ENCODE data around the gene UTS2. TPM values are rescaled to one million over a fixed set of nuclear protein-coding genes. Genes with fewer than 3 reads are reported as not detected.

UTS2 gene
- total and polyA plus RNA-seq, 2 of the 8 experiments (the other 6 are each of a cell fraction or from before 2014, with no cell fraction given) = not detected

DNA sequence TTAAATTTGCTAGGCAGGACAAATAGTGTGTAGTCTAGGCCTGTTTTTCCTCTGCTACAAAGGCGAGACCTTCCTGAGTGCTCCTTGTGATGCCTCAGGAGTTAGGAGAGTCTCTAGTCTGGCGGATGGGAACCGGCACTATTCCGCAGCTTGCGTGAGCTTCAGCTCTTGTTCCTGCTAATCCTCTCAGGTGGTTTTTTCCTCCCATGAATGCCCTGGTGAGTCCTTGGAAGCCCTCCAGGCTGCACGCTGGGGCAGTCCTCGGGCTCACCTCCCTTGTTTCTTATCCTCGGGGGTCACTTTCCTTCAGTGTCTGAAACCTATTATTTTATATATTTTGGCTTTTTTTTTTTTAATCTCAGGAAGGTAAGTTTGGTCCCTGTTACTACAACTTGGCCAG, 28.2 kb downstream of the UTS2 start:
- H4K91ac ChIP-seq (replicated peaks; ENCODE audit: insufficient read length, low read length) = no peak overlapping the region
- no peak overlapping the region for H2BK120ac ChIP-seq (replicated peaks; ENCODE audit: low read depth, low read length)
- H3K23me2 ChIP-seq (ENCODE audit: low read depth, low read length) = no peaks in the 10 kb centered on the region
- no peak overlapping the region for H3K23ac ChIP-seq (ENCODE audit: insufficient read length)
- no peak overlapping the region for H3K27ac ChIP-seq (ENCODE audit: low read depth, low read length)
- H3K4me1 ChIP-seq (replicated peaks in 1 of 4; ENCODE audit: control insufficient read depth in 3 of 4, insufficient read depth in 4 of 4, low read length in 3 of 4) = no peaks in the 10 kb centered on the region
- no peak overlapping the region for H3K4ac ChIP-seq (replicated peaks; ENCODE audit: insufficient read length, low read depth, low read length)
- H2BK5ac ChIP-seq (ENCODE audit: low read depth, low read length) = no peak overlapping the region
- H2BK20ac ChIP-seq (ENCODE audit: low read length) = no peak overlapping the region
- no peak overlapping the region for H2BK12ac ChIP-seq (ENCODE audit: low read depth, low read length)
- peaks cover 2 to 41% (median 7%) of the 10 kb centered on the region in 4 experiments; a peak in 5 of 8 replicates for H3K36me3 ChIP-seq (ENCODE audit: control insufficient read depth in 2 of 4, insufficient read depth in 4 of 4, low read length in 3 of 4)
- ChIA-PET CTCF (ENCODE audit: partially characterized antibody) (interaction anchor here (1.2 kb wide), 2 partner anchors 74 to 157 kb away, joined by 3 read pairs; no protein-coding TSS in a partner anchor), POLR2A (ENCODE audit: partially characterized antibody) (no interaction called here)
- H3K14ac ChIP-seq (ENCODE audit: insufficient read length) = no peak overlapping the region
- H3K79me1 ChIP-seq (ENCODE audit: low read depth, low read length) = no peaks in the 10 kb centered on the region
- no peak overlapping the region for H2AK5ac ChIP-seq (ENCODE audit: low read depth, low read length)
- H3K79me2 ChIP-seq (ENCODE audit: control insufficient read depth in 1 of 2, insufficient read depth in 2 of 2, low read length in 2 of 2) = no peaks in the 10 kb centered on the region
- no peak overlapping the region for H3K4me3 ChIP-seq (ENCODE audit: extremely low read depth in 1 of 4, insufficient read depth in 2 of 4, low read depth in 3 of 4, low read length in 4 of 4)
- no peak overlapping the region for H3K4me2 ChIP-seq (ENCODE audit: insufficient read depth in 1 of 2, low read depth in 2 of 2, low read length in 2 of 2)
- no peak overlapping the region for H2AFZ ChIP-seq (ENCODE audit: low read length)
- no peak overlapping the region for H4K8ac ChIP-seq (ENCODE audit: extremely low read depth, insufficient read depth, low read length)
- H3K27me3 ChIP-seq (replicated peaks in 1 of 4; ENCODE audit: control insufficient read depth in 3 of 4, extremely low read depth in 1 of 4, insufficient read depth in 3 of 4, low read length in 3 of 4) = no peaks in the 10 kb centered on the region
- H2BK15ac ChIP-seq (ENCODE audit: low read length) = no peak overlapping the region
- H3K56ac ChIP-seq (replicated peaks; ENCODE audit: insufficient read length, low read depth, low read length) = no peak overlapping the region
- H3K18ac ChIP-seq (ENCODE audit: extremely low read depth, low read length) = no peak overlapping the region
- H3K9ac ChIP-seq (replicated peaks in 1 of 4; ENCODE audit: extremely low read depth in 1 of 4, low read depth in 3 of 4, low read length in 3 of 4) = no peak overlapping the region
- H3K9me3 ChIP-seq (ENCODE audit: insufficient read depth in 2 of 2, low read depth in 1 of 2, low read length in 1 of 2) = no peaks in the 10 kb centered on the region
- DNase-seq (ENCODE audit: low read depth in 1 of 2, low spot score in 2 of 2) = no peak
- WGBS, 2 experiments (ENCODE audit: extremely low coverage in 1 of 2, insufficient coverage in 1 of 2, insufficient read length in 1 of 2, insufficient replicate concordance in 2 of 2, low coverage in 1 of 2, low lambda C conversion rate in 2 of 2, missing lambda C conversion rate in 1 of 2) = 90% methylated on average over 8 of the region's 8 CpGs; no CpG with 5 or more reads in 1 of the 2 experiments
- H4K5ac ChIP-seq (ENCODE audit: insufficient read length, low read depth, low read length) = no peak overlapping the region
- FAIRE-seq = no peak
- H4K20me1 ChIP-seq (replicated peaks in 1 of 2; ENCODE audit: control insufficient read depth in 1 of 2, insufficient read depth in 2 of 2, low read length in 2 of 2) = no peaks in the 10 kb centered on the region
- TF ChIP-seq RNF2 (IDR thresholded peaks at IDR 0.05; ENCODE audit: borderline replicate concordance, low read depth, low read length, missing control alignments, poor library complexity, severe bottlenecking) (no peak), SP2 (IDR thresholded peaks at IDR 0.05; ENCODE audit: low read length) (no peak), POLR2A (IDR thresholded peaks at IDR 0.05; ENCODE audit: control extremely low read depth in 1 of 2, low read depth in 2 of 2, low read length in 2 of 2) (no peak), CHD2 (IDR thresholded peaks at IDR 0.05; ENCODE audit: low read length) (no peak), ATF2 (IDR thresholded peaks at IDR 0.05; ENCODE audit: low read length) (no peak), ASH2L (IDR thresholded peaks at IDR 0.05; ENCODE audit: low read length) (no peak), SIRT6 (IDR thresholded peaks at IDR 0.05; ENCODE audit: low read length) (no peak), JUND (IDR thresholded peaks at IDR 0.05; ENCODE audit: low read length) (no peak), SIN3A (conservative IDR thresholded peaks at IDR 0.05 in 1 of 2, IDR thresholded peaks at IDR 0.05 in 1 of 2; ENCODE audit: low read depth in 1 of 2, low read length in 2 of 2) (no peak), YY1 (IDR thresholded peaks at IDR 0.05; ENCODE audit: low read depth, low read length) (no peak), CHD1 (IDR thresholded peaks at IDR 0.05; ENCODE audit: low read depth, low read length) (no peak), KDM5A (IDR thresholded peaks at IDR 0.05; ENCODE audit: low read length) (no peak), TAF7 (optimal IDR thresholded peaks at IDR 0.05; ENCODE audit: borderline replicate concordance, low read depth, low read length) (no peak), TEAD4 (IDR thresholded peaks at IDR 0.05; ENCODE audit: low read depth, low read length) (no peak)
